ENCODE data around the gene CHRFAM7A.
"Not testable (repeated sequence)": the region's sequence is repeated elsewhere in the genome, so short reads cannot be mapped to it uniquely, and the experiment has no call there.

GRCh38 chr15:30326145-30326544 is 67.2 kb downstream of the CHRFAM7A start:
- TF ChIP-seq CTCF (IDR thresholded peaks at IDR 0.05; ENCODE audit: low read depth, low read length, missing input control); EGR1 (IDR thresholded peaks at IDR 0.05; ENCODE audit: low read depth in 2 of 2); SP1 (IDR thresholded peaks at IDR 0.05); MAX (IDR thresholded peaks at IDR 0.05); RAD21 (IDR thresholded peaks at IDR 0.05): not testable (repeated sequence)

Data from liver (tissue), 3 donors.